Upper lobe of right lung (tissue), 1 donor: Measurements from ENCODE around the gene MACO1. TPM values are rescaled to one million over a fixed set of nuclear protein-coding genes. Genes with fewer than 3 reads are reported as not detected.
A peak's percentile ranks its signal among the peaks of the same experiment; 100 is the strongest.

Experiments used
- ATAC-seq: fragments of 200-7000 bp; cut with Tn5 transposase; one replicate; pipeline ENCODE4 v1.9.1; 2020; ENCODE audit warnings: mild to moderate bottlenecking, moderate library complexity
- DNase-seq: peaks from one replicate; pipeline ENCODE4 v3.0.0-alpha.2; 2020
- H3K27ac ChIP-seq: fragments of 200-600 bp; one replicate; pipeline ENCODE4 v1.8.0; 2022
- H3K27me3 ChIP-seq: fragments of 200-600 bp; one replicate; pipeline ENCODE4 v1.8.0; 2022; ENCODE audit warnings: mild to moderate bottlenecking
- H3K36me3 ChIP-seq: fragments of 200-600 bp; one replicate; pipeline ENCODE4 v1.8.0; 2022
- H3K4me1 ChIP-seq: fragments of 200-600 bp; one replicate; pipeline ENCODE4 v1.8.0; 2022
- H3K4me3 ChIP-seq: fragments of 200-600 bp; one replicate; pipeline ENCODE4 v1.8.0; 2022; ENCODE audit warnings: mild to moderate bottlenecking
- H3K9me3 ChIP-seq: fragments of 200-600 bp; one replicate; pipeline ENCODE4 v1.8.0; 2022
- intact Hi-C: fragments of 100-400 bp; cut with DNase I; formaldehyde crosslinking; loops from one replicate; pipeline ENCODE4 v1.11.0; 2022
- total RNA-seq: library from RNA; stranded (reverse); fragmentation: NEBNext Ultra II Directional; extraction: Animal tissue kit (Norgen Biotek cat#: 25700); gene quantifications from one replicate; pipeline ENCODE4 v1.2.1, GENCODE V29; 2021
- TF ChIP-seq, protein P1 (sequence below): fragments of 200-600 bp; IDR thresholded peaks from one replicate; pipeline ENCODE4 v1.8.0; 2022; ENCODE audit warnings: antibody characterized with exemption
- donor health status: DM: no; HTN: yes; CAD: no; lungs with severe emphysema.

MACO1 gene
- total RNA-seq, 1 donor from 2014 or later, result 20.2 TPM

DNA sequence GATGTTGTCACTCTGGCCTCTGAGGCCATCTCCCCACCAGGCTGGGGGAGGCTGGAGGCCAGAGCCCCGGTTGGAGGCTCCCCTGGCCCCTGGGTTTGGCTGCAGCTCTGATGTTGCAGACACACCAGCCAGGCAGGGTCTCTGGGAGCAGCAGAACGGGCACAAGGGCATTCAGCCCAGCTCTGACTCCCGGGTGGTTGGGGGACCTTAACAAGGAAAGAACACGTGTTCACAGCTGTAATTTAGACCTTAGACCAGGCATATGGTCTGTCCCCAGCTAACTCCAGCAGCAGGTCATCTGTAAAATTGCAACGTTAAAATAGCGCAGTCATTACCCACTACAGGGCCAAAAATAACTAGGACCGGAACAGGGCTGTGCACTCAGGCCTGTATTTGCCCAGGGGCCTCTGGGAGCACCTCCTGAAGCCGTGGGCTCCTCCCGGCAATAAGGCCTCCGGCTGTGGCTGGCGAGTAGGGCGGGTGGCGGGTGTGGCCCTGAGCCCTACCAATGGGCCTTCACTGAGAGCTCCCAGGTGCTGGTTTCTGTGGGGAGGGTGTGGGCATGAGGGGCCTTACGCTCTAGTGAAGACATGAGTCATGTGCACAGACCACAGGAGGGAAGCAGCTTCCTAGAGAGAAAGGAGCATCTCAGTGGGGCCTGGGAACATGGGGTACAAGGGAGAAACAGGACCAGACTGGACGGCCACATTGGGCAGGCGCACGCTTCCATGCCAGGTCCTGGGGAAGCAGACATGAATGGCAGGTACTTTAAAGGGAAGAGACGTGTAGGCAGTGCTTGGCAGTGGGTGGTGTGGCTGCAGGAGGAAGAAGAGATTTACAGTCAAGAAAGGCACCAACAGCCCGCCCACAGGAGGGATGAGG is 118.8 kb downstream of the MACO1 start:
- ATAC-seq (peak; percentile 77), DNase-seq (peak; percentile 77)
- intact Hi-C loops, result no loop called here
- Histone ChIP-seq H3K4me3 (no peak overlapping the region), H3K27me3 (no peaks in the 10 kb centered on the region), H3K27ac (peak overlapping the region; percentile 71), H3K9me3 (no peaks in the 10 kb centered on the region), H3K36me3 (no peaks in the 10 kb centered on the region), H3K4me1 (peaks cover 60% of the 10 kb centered on the region)
- TF ChIP-seq, protein P1, sequence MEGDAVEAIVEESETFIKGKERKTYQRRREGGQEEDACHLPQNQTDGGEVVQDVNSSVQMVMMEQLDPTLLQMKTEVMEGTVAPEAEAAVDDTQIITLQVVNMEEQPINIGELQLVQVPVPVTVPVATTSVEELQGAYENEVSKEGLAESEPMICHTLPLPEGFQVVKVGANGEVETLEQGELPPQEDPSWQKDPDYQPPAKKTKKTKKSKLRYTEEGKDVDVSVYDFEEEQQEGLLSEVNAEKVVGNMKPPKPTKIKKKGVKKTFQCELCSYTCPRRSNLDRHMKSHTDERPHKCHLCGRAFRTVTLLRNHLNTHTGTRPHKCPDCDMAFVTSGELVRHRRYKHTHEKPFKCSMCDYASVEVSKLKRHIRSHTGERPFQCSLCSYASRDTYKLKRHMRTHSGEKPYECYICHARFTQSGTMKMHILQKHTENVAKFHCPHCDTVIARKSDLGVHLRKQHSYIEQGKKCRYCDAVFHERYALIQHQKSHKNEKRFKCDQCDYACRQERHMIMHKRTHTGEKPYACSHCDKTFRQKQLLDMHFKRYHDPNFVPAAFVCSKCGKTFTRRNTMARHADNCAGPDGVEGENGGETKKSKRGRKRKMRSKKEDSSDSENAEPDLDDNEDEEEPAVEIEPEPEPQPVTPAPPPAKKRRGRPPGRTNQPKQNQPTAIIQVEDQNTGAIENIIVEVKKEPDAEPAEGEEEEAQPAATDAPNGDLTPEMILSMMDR, result no peak

Other genes starting within 250 kb of the MACO1 start
- gene SYF2, start 198.4 kb upstream of the MACO1 start, total RNA-seq, result 38.8 TPM
- 155 TPM for gene RSRP1, start 183.4 kb upstream of the MACO1 start, total RNA-seq
- not detected for gene RHD, start 158.4 kb upstream of the MACO1 start, total RNA-seq
- 109 TPM for gene TMEM50A, start 92.6 kb upstream of the MACO1 start, total RNA-seq
- 0.58 TPM for gene RHCE, start 10.1 kb upstream of the MACO1 start, total RNA-seq
- gene LDLRAP1, start 112.7 kb downstream of the MACO1 start, total RNA-seq, result 35.1 TPM
- gene MAN1C1, start 185.9 kb downstream of the MACO1 start, total RNA-seq, result 19.7 TPM